Smooth muscle cell of the brain vasculature (primary cell): ENCODE data around the gene NUAK1.

Experiments
- DNase-seq: peaks from one replicate; pipeline ENCODE4 v3.0.0-alpha.2; 2012; ENCODE audit warnings: low read depth, low spot score

Gene NUAK1

DNA sequence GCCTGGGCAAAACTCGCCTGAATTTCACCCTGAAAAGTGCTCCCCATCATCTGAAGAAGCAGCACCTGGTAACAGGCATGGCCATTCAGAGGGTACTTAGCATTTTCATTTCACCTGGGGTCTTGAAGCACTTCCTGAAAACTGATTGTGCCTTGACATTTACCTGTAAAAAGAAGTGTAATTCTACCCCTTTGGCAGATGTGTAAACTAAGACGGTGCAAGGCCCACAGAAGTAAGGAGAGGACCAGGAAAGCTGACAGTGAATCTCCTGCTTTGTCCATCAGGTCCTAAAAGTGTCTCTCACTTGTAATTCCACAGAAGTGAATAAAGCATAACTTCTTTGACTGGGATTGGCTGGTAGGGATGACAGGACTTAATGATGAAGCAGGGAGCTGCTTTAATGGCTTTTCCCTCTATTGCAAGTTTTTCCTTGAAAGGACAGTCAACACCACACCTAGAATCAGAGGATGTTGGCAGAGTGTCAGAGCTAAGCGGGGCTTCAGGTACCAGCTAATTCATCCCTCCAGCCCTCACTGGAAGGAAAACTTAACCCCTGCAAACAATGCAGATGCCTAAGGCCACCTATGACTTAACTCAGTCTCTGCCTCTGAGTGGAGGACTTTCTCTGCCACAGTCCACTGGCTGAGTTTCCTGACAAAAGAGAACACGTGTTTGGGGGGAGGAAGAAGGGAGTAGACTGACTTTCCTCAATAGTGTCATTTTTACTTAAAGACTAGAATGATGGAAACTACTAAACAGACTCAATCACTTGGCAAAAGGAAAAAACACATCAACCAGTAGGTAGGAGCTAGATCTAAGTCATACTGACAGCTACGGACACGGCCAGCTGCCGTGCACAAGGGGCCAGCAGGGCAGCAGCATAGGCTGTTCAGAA is 74.7 kb downstream of the NUAK1 start:
- DNase-seq, result no peak

DNA sequence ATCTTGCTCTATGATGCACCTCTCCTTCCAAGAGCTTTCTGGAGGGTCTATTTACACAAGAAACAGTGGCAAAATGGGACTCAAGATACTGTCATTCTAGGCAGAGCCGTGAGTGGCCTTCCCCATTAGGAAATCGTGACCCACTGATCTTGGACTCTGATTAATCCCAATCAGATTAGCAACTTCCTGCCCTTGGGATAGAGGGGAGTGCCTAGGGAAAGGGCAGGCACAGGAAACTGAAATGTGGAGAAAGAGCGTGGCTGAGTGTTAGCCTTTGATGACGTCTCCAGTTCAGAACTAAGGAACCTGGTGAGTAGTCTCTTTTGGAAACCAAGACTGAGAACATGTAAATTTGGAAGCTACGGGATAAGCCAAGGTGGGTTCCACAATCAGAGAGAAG is 76.1 kb downstream of the NUAK1 start:
- no peak for DNase-seq

- DNase-seq, result no peak
Measured at GRCh38 chr12:106058256-106059182, 80.2 kb downstream of the NUAK1 start.

GRCh38 chr12:106054049-106054448 is 84.7 kb downstream of the NUAK1 start:
- DNase-seq, result no peak

DNA sequence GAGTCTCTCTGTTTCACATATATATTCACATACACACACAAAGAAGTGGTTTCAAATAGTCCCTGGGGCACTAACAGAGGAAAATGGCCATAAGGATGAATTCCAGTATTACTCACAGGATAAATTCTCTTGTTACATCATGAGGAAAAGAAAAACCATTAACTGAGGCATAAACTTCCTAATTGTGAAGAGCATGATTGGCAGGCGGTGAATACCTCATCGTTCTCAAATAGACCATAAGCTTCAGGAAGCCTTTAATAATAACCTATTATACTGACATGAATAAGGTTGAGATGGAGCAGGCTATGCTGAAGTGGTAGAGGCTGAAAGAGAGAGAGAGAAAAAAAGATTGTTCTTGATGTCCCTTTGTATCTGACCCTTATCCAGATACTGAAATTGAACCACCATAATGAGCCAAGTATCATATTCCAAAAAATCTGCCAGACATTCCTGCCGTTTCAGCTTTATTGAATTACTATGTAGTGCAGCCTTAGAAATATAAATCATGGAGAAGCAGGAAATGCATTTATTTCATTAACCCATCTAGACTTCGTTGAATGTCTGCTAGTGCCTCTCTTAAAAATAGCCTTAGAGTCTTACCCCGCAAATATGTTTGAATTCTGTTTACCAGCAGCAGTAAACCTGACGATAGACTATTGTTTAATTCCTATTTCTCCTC is 86.8 kb downstream of the NUAK1 start:
- no peak for DNase-seq

DNA sequence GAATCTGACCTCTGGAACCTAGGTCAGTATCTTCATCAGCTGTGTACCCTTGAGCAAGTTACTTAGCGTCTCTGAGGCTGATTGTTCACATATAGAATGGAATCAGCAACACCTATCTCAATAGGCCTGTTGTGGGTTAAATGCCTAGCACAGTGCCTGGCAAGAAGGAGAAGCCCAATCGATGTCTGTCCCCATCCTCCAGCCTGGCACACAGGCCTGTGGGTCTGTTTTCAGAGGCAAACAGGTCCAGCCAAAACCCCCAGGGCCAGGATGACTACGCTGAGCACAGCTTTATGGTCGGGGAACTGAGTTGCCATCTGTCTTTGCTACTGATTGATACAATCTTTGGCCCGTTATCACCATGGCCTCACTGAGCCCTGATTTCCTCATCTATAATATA is 89.2 kb downstream of the NUAK1 start:
- DNase-seq, result no peak

GRCh38 chr12:106049105-106049504 is 89.6 kb downstream of the NUAK1 start:
- no peak for DNase-seq

DNA sequence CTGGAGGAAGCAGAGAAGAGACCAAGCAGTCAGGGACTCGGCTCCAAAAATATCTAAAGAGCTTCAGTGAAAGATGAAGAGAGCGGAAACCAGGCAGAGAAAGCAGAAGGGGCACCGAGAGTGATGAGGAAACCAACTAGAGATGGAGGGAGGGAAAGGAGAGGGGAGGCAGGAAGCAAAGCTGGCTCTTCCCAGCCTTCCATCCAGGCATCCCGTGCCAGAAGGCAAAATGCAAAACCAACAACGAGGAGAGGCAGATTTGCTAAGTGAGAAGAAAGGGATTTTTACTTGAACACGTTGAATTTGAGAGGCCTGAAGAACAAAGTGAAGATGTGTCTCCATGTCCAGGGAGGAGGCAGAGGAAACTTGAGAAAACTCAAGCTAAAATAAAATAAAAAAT is 90.1 kb downstream of the NUAK1 start:
- no peak for DNase-seq

DNA sequence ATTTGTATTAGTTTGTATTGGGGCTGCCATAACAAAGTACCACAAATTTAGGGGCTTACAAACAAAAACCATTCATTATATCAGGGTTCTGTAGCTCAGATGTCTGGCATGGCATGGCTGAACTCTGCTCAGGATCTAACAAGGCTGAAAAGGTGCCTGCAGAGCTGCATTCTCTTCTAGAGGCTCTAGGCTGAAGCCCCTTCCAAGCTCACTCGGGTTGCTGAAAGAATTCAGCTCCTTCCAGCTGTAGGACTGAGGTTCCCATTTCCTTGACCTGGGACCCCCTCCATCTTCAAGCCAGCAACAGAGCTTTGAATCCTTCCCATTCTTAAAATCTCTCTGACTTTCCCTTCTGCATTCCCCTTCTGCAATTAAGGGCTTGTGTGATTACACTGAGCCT is 90.7 kb downstream of the NUAK1 start:
- no peak for DNase-seq

DNA sequence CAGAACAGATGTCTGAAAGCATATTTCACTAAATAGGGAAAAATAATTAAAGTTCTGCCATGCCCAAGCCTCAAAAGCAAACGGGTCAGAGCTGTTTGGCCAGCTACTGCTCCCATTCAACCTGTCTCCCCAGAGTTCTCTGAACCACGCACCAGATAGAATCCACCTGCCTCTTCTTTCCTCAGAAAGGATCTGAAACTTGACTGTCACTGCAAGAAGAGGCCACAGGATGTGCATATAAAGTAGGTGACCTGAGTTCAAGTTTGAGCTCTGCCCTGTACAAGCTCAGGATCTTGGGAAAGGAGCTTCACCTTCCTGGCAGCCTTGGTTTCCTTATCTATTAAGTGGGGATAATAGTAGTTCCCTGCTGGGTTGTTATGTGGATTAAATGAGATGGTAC is 91.8 kb downstream of the NUAK1 start:
- DNase-seq, result no peak

- no peak for DNase-seq
Measured at GRCh38 chr12:106046301-106046846, 92.4 kb downstream of the NUAK1 start.

- no peak for DNase-seq
Measured at GRCh38 chr12:106045251-106045674, 93.5 kb downstream of the NUAK1 start.

DNA sequence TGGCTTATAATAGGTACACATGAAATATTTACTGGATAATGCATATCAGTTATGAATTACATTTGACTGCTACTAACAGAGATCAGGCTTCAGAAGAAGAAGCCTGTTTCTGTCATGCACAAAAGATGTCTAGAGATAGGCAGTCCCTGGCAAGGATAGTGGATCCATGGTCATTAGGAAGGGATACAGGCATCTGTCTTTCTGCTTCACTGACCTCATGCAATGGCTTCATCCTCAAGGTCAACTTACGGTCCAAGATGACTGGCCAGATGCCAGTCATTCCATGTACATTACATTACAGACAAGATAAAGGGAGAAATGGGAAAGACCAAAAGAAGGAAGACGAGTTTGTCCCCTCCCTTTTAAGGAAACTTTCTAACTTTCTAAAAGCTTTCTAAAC is 94.0 kb downstream of the NUAK1 start:
- no peak for DNase-seq

DNA sequence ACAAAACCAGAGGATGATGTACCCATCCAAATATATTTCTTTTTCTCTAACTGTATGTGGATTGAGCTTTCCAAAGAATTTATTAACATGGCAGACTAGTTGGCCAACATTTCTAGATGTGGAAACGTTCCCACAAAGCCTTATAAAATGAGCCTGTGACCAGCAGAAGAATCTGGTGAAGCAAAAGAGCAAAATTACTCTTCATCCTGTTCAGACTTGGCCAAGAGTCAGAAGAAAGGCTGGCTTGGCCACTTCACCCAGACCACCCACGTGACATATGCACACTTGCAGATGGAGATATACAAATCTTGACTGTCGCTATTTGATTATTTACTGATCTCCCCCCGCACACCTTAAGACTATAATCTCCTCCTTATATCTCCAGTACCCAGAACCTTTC is 96.7 kb downstream of the NUAK1 start:
- DNase-seq, result no peak

DNA sequence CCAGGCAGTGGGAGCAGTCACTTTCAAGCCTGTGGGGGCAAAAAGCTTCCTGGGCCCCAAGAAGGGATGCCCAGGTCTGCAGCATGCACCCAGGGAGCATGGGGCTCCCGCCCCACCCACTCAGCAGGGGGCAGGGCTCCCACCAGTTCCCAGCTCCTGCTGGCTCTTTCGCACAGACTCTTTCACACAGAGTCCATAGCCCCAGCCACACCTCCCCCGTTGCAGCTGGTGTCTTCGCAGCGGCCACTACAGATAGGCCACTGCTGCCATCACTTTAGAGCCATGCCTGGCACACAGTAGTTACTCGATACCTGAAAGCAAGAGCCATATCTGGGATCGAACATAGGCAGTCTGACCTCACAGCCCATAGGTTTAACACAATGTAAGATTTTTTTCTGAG is 98.2 kb downstream of the NUAK1 start:
- DNase-seq, result no peak

GRCh38 chr12:106039646-106040404 is 98.9 kb downstream of the NUAK1 start:
- DNase-seq, result no peak

GRCh38 chr12:106039242-106039641 is 99.5 kb downstream of the NUAK1 start:
- no peak for DNase-seq

GRCh38 chr12:106037524-106038298 is 101.0 kb downstream of the NUAK1 start:
- DNase-seq, result no peak

DNA sequence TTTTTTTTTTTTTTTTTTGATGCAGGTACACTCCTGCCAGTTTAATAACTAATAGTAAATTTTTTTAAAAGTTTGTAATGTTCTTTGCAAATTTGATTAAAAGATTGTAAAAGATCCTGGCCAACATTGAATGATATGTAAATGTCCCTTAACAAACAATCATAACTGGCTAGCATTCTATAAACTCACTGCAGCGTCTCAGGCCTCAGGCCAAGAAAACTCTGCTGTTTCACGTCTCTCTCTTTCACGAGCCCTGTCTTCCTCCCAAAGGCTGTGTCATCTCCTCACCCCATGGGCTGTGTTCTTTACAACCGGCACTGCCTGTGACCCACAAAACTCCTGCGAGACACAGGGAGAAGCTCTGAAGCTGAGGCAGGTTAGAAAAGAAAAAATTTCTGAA is 103.3 kb downstream of the NUAK1 start:
- no peak for DNase-seq

DNA sequence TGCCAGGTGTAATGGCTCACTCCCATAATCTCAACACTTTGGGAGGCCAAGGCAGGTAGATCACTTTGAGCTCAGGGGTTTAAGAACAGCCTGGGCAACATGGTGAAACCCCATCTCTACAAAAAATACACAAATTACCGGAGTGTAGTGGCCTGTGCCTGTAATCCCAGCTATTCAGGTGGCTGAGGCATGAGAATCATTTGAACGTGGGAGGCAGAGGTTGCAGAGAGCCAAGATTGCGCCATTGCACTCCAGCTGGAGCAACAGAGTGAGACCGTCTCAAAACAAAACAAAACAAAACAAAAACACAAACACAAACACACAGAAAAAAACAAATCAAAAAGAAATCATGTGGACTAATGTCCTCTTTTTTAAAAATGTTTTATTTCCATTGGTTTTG is 104.4 kb downstream of the NUAK1 start:
- no peak for DNase-seq
